HPDE6-E6E7 (cell line): ENCODE results near the gene LRBA.

Source experiments
- DNase-seq: peaks from one replicate; pipeline ENCODE4 v3.0.0; 2011; ENCODE audit warnings: missing footprints; ENCODE audit errors: extremely low spot score

LRBA gene

GRCh38 chr4:150884625-150885024 lies 130.5 kb downstream of the LRBA start:
- no peak for DNase-seq

DNA sequence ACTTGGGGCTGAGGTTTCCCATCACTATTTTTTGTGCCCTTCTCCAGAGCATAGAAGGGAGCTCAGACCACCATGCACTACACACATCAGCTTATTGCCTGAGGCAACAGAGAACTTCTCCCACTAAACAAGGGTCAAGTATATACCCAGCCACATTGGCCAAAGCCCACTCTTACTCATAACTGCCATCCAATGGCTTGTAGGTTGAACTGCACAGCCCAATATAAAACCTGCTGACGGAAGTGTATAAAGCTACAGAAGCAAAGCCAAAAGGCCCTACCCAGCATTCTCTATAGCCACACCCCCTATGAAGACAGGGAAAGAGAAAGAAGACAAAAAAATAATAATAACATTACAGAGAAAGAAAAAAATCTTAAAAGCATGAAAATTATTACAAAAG lies 139.7 kb downstream of the LRBA start:
- no peak for DNase-seq

DNA sequence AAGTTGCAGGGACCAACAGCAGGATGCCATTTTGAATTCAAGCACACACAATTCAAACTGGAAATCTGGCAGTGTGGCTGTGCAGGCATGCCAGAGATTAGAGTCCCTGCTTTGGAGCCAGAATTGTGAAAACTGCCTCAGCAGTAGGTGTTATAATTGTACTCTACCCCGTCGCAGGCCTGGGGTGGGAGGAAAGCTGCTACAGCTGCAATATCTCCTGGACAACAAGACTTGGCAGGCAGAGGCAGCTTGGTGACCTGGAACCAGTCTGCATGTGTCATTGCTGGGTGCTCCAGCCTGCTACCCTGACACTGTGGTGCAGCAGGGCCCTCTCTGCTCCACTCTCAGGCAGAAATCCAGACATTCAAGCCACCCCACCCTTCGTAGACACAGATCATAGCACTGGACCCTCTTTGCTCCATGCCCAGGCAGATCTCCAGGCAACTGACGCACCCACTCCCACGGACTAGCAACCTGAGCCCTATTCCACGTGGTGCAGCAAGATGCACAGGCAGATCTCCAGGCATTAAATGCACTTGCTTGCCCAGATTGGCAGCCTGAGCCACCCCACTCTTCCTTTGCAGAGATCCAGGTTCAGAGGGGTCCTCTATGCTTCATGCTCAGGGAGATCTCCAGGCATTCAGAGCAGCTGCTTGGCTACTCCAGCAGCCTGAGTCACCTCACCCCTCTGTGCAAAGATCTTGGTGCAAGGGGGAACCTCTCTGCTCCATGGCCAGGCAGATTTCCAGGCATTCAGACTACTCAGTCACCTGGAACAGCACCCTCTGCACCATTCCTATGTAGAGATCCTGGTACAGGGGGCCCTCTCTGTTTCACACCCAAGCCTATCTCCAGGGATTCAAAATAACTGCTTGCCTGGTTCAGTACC lies 140.5 kb downstream of the LRBA start:
- DNase-seq = no peak

GRCh38 chr4:150867148-150867547 lies 147.9 kb downstream of the LRBA start:
- DNase-seq = peak; percentile 36

- DNase-seq = no peak
Observed at GRCh38 chr4:150863456-150863855, 151.6 kb downstream of the LRBA start.

GRCh38 chr4:150862829-150863228 lies 152.3 kb downstream of the LRBA start:
- no peak for DNase-seq

GRCh38 chr4:150859453-150859852 lies 155.6 kb downstream of the LRBA start:
- DNase-seq = no peak

DNA sequence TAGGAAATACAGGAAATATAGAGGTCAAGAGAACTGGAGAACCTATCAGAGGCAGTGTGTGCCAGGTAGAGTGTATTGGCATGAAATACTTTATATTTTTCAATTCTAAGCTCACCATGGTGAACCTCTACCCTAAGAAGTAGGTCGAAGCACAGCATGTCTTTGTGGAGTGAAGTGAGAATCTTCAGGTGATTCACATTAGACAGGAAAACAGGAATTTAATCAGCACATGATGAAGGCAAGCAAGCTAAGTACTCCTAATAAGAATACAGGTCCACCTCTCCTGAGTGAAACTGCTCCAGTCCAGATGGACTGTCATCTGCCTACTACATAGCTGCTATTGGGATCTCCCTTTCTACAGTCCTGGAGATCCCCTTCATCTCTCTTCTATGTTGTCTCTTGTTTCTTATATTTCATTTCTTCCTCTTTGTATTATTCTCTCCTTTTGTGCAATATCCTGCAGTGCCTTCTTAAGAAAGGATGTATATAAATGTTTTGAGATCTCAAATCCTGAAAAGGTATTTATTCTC lies 159.0 kb downstream of the LRBA start:
- no peak for DNase-seq

DNA sequence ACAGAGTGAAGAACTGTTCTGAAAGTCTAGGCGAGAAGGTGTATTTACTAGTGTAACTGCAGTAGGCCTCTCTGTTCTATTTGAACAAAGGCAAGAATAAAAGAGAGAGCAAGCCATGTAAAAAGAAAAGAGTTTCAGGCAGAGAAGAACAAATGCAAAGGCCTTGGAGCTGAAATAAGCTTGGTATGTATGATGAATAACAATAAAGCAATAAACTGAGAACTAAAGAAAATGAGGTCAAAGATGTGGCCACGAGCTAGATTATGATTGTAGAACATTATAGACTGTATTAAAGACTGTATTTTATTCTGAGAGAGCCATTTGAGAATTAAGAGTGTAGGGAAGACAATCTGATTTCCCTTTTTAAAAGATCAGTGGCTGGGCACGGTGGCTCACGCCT lies 160.5 kb downstream of the LRBA start:
- no peak for DNase-seq

DNA sequence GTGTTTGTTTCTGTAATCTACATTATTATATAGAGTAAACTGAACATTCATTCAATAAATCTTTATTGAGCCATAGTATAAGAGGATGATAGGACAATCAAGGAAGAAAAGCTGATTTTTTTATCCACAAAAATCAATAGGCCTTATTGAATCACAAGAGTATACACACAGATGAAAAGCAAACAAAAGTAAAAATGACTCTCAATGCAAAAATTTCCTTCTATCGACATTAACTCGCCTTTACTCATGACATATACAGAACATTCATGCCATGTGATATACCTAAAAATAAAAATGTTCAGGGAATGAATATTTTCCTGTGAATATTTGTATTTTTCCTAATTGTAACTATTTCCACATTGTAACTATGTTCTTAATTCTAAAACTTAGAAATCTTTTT lies 161.2 kb downstream of the LRBA start:
- no peak for DNase-seq

DNA sequence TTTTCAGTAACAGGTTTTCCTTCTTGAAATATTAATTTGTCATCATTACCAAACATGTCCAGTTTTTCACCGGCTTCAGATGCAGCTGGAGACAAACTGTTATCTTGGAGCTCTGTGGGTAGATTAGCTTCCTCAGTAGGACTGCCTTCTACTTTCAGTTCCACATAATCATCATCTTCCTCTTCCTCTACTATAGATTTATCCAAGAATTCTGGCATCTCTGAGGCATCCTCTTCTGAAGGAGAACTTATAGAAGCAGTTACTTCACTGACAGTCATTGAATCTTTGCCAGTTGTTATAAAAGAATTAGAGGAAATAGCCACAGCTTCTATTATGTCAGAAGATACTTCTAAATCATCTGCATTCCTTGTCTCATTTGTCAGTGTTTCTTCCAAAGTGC lies 162.9 kb downstream of the LRBA start:
- no peak for DNase-seq

- peak; percentile 48 for DNase-seq
Observed at GRCh38 chr4:150849016-150849415, 166.1 kb downstream of the LRBA start.

DNA sequence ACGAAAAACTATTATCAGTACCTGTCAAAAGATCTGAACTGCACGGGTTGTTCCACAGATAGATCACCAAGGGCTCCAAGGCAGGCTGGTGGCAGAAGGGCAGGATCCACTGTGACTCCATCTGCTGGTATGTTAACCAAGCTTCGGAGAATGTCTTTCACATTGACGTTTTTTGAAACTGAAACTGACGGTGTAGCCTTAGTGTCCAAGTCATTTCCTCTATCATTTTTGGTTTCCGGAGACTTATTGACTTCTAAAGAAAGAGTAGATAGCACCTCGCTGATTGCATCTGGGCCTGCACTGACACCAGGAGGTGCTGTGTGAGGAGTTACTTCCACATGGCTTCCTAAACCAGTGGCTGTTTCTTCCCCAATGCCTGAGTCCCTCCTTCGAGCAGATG lies 186.9 kb downstream of the LRBA start:
- DNase-seq = no peak

- DNase-seq = no peak
Observed at GRCh38 chr4:150827226-150827625, 187.9 kb downstream of the LRBA start.

- no peak for DNase-seq
Observed at GRCh38 chr4:150826306-150826705, 188.8 kb downstream of the LRBA start.

GRCh38 chr4:150822407-150822806 lies 192.7 kb downstream of the LRBA start:
- no peak for DNase-seq

DNA sequence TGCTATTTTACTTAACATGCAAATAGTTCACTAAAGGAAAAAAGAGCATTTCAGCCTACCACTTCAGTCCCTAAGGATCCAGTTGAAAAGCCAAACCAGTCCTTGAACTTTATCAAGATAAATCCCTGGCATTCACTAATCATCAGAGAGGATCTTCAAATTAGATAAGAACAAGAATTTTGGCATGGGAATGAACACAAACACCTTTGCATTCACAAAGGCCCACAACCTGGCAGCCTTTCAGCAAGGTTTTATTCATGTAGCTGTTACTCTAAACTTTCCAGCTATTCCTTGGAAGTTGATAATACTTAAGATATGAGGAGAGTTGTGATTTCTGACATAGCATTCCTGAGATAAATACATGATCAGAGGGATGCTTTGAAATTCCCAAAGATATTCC lies 193.4 kb downstream of the LRBA start:
- no peak for DNase-seq

- no peak for DNase-seq
Observed at GRCh38 chr4:150820409-150820808, 194.7 kb downstream of the LRBA start.

DNA sequence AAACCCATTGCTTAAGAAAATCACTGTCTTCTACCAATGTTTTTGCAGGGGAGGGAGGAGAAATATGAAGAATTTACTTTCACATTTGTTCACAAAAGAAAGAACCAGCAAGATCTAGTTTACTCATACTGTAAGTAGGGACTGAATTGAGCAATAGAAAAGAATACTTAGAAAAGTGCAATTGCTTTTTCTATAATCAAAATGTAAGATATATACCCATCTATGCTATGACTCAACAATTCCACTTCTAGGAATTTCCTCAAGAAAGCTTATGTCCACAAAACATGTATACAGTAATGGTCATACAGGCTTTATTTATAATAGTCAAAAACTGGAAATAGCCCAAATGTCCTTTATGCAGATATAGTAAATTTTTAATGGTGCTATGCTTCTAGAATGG lies 196.4 kb downstream of the LRBA start:
- no peak for DNase-seq

GRCh38 chr4:150817804-150818528 lies 197.1 kb downstream of the LRBA start:
- DNase-seq = no peak

GRCh38 chr4:150817017-150817416 lies 198.1 kb downstream of the LRBA start:
- no peak for DNase-seq

- no peak for DNase-seq
Observed at GRCh38 chr4:150816491-150816890, 198.6 kb downstream of the LRBA start.

DNA sequence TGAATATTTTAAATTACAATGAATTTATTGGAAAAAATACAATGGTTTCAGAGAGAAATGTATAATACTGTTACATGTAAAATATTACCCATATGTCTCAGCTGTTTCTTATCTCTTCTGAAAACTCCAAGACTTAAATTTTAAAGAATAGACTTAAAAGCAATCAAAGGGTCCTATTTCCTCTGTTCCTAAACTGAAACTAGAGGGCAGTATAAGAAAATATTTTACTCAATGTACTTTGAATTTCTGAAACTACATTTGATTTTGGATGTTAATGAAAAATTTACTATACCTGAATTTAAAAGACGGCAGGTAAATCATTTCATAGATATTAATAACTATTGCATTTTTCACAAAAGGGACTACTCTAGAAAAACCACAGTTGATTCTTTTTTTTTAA lies 200.2 kb downstream of the LRBA start:
- DNase-seq = no peak
